GM19023 (cell line): Measurements from ENCODE around the gene FKBP14.

Experiments
- ATAC-seq: cut with Tn5 transposase; IDR thresholded peaks from one replicate; pipeline ENCODE4 v1.9.1; 2021; ENCODE audit warnings: mild to moderate bottlenecking, moderate library complexity; ENCODE audit not compliant: unreplicated experiment

FKBP14 gene, protein sequence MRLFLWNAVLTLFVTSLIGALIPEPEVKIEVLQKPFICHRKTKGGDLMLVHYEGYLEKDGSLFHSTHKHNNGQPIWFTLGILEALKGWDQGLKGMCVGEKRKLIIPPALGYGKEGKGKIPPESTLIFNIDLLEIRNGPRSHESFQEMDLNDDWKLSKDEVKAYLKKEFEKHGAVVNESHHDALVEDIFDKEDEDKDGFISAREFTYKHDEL

DNA sequence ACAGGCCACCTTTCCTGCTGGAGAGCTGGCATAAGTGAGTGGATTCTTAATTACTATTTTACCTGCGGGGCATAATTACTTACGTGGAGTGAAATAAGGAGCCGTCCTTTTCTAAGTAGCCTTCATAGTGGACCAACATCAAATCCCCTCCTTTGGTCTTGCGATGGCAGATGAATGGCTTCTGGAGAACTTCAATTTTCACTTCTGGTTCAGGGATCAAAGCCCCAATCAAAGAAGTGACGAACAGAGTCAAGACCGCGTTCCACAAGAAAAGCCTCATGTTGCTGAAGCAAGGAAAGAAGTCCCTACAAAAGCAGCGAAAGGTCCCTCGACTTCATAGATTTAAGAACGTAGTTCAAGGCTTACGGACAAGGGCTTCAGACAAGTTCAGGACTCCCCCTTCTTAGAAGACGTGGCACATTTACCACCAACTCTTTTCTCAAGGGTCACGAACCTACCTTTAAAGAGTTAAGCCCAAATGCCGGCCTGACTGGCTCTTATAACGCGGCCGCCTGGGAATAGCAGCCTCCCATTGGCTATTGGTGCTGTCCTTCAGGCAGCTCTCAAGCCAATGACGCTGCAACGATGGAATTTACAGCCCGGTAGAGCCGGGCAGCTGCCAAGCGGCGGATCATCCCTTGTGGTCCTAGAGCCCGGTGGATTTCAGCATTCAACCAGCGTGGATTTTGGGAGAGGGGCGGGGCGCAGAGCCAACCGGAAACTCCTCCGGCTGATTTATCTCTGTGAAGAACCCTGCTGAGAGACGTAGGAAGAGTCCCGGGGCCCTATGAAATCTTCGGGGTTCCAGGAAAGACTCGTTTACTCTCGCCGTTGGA, at the start of gene FKBP14:
Gene FKBP14 (minus strand): TSS at position 474 of the 836 bp plus-strand sequence. CDS start 194 bp downstream, at position 280.
- ATAC-seq = peak; percentile 77

GRCh38 chr7:30074422-30075030, 48.0 kb upstream of the FKBP14 start:
- ATAC-seq = no peak

GRCh38 chr7:30072735-30073134, 46.2 kb upstream of the FKBP14 start:
- ATAC-seq = no peak

GRCh38 chr7:30070052-30070451, 43.5 kb upstream of the FKBP14 start:
- ATAC-seq = no peak

- ATAC-seq = no peak
These were observed 42.8 kb upstream of the FKBP14 start for GRCh38 chr7:30069096-30069867.

DNA sequence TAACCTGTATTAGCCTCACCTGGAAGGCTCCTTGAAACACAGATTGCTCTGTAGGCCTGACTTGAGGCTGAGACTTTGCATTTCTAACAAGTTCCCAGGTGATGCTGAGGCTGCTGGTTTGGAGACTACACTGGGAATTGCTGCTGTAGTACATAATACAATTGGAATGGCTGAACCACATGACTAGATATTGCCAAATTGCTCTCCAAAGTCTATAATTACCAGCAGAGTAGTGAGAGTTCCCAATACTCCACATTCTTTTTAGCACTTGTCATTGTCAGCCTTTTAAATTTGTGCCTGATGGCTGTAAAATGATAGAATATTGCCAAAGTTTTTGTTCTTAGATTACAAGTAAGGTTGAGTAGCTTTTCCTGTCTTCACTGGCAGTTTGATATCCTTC, 41.6 kb upstream of the FKBP14 start:
- ATAC-seq = no peak

- no peak for ATAC-seq
These were observed 40.2 kb upstream of the FKBP14 start for GRCh38 chr7:30066687-30067086.

DNA sequence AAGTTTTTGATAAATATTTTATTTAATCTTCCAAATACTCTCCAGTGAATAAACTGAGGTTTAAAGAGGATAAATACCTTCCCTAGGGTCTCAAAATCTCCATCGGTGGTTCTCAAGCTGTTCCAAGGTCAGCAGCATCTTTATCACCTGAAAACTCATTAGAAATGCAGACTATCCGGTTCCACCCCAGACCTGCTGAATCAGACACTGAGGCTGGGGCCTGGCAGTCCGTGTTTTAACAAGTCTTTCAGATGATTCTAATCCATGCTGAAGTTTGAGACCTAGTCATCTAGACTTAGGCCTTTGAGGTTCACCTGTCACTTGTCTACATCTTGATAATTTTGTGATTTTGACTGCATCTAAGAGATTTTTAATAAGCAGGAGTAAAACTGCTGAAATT, 39.2 kb upstream of the FKBP14 start:
- no peak for ATAC-seq

GRCh38 chr7:30062587-30062986, 36.1 kb upstream of the FKBP14 start:
- ATAC-seq = no peak

- ATAC-seq = peak; percentile 83
These were observed 35.3 kb upstream of the FKBP14 start for GRCh38 chr7:30061786-30062185.

- ATAC-seq = no peak
These were observed 31.2 kb upstream of the FKBP14 start for GRCh38 chr7:30057741-30058140.

GRCh38 chr7:30053068-30053467, 26.6 kb upstream of the FKBP14 start:
- no peak for ATAC-seq

GRCh38 chr7:30049173-30049572, 22.7 kb upstream of the FKBP14 start:
- ATAC-seq = no peak

- no peak for ATAC-seq
These were observed 22.1 kb upstream of the FKBP14 start for GRCh38 chr7:30048582-30048981.

GRCh38 chr7:30047124-30047523, 20.6 kb upstream of the FKBP14 start:
- ATAC-seq = no peak

- ATAC-seq = no peak
These were observed 19.7 kb upstream of the FKBP14 start for GRCh38 chr7:30046127-30046770.

GRCh38 chr7:30041526-30042269, 15.2 kb upstream of the FKBP14 start:
- no peak for ATAC-seq

DNA sequence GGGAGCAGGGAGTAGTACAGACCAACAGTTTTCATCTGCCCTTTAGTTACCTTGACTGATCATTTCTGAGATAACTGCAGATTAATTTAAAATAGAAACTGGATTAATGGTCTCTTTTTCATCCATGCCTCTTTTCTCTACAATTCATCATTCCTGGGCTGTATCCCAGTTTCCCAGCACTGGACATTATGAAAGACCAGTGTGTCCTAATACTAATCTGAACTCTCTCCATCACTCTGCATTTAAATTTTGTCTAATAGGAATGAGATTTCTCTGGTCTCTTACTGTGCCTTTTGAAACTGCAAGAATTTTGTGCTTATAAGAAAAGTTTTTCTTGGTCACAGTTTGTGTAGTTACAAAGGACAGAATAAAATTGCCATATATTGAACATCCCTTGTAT, 14.4 kb upstream of the FKBP14 start:
- ATAC-seq = no peak

GRCh38 chr7:30038196-30038980, 11.9 kb upstream of the FKBP14 start:
- ATAC-seq = no peak
